Measurements from ENCODE around the gene TRIP12. TPM values are rescaled to one million over a fixed set of nuclear protein-coding genes. Genes with fewer than 3 reads are reported as not detected.
"Not testable (repeated sequence)": the region's sequence is repeated elsewhere in the genome, so short reads cannot be mapped to it uniquely, and the experiment has no call there.

The TRIP12 gene
- total and polyA plus RNA-seq, 2 donors from 2014 or later: 29.3 to 225 TPM

GRCh38 chr2:229765721-229766120, 156.1 kb downstream of the TRIP12 start:
- intact Hi-C loops (cut with DNase I): no loop called here
- Histone ChIP-seq H3K27ac (ENCODE audit: low read depth in 2 of 2, low read length in 2 of 2) (no peak overlapping the region), H3K9me3 (ENCODE audit: control insufficient read depth in 2 of 3, insufficient read depth in 1 of 3, low read length in 3 of 3) (no peaks in the 10 kb centered on the region), H3K36me3 (ENCODE audit: control insufficient read depth in 2 of 3, insufficient read depth in 3 of 3, low read length in 3 of 3) (peaks cover 10 to 51% (median 28%) of the 10 kb centered on the region in 3 donors), H3K9ac (ENCODE audit: low read length in 3 of 3) (no peak overlapping the region), H3K4me3 (ENCODE audit: low read length in 3 of 3) (no peak overlapping the region), H3K4me1 (ENCODE audit: control insufficient read depth in 2 of 3, insufficient read depth in 2 of 3, low read depth in 1 of 3, low read length in 3 of 3) (no peaks in the 10 kb centered on the region), H3K27me3 (ENCODE audit: control insufficient read depth, insufficient read depth, low read length) (no peaks in the 10 kb centered on the region)
- DNase-seq (peak in 2 of 5 donors; percentile 9 to 17), FAIRE-seq (no peak)
- TF ChIP-seq CTCF (IDR thresholded peaks at IDR 0.05; ENCODE audit: borderline replicate concordance, extremely low read depth, insufficient read depth): no peak

GRCh38 chr2:229761663-229762062, 160.1 kb downstream of the TRIP12 start:
- H3K27ac ChIP-seq (ENCODE audit: low read depth in 2 of 2, low read length in 2 of 2): no peak overlapping the region
- no peak for FAIRE-seq
- no peak for DNase-seq

GRCh38 chr2:229757462-229757861, 164.3 kb downstream of the TRIP12 start:
- H3K36me3 ChIP-seq (ENCODE audit: control insufficient read depth in 2 of 3, insufficient read depth in 3 of 3, low read length in 3 of 3); FAIRE-seq; H3K9me3 ChIP-seq (ENCODE audit: control insufficient read depth in 2 of 3, insufficient read depth in 1 of 3, low read length in 3 of 3); intact Hi-C loops (cut with DNase I); H3K27me3 ChIP-seq (ENCODE audit: control insufficient read depth, insufficient read depth, low read length); DNase-seq; H3K4me1 ChIP-seq (ENCODE audit: control insufficient read depth in 2 of 3, insufficient read depth in 2 of 3, low read depth in 1 of 3, low read length in 3 of 3); H3K4me3 ChIP-seq (ENCODE audit: low read length in 3 of 3); H3K27ac ChIP-seq (ENCODE audit: low read depth in 2 of 2, low read length in 2 of 2); H3K9ac ChIP-seq (ENCODE audit: low read length in 3 of 3): not testable (repeated sequence)

More at GRCh38 chr2:229761663-229762062, 160.1 kb downstream of the TRIP12 start:
- TF ChIP-seq CTCF (IDR thresholded peaks at IDR 0.05; ENCODE audit: borderline replicate concordance, extremely low read depth, insufficient read depth): no peak
- intact Hi-C loops (cut with DNase I): no loop called here
- no peak overlapping the region for H3K9ac ChIP-seq (ENCODE audit: low read length in 3 of 3)
- H3K36me3 ChIP-seq (ENCODE audit: control insufficient read depth in 2 of 3, insufficient read depth in 3 of 3, low read length in 3 of 3): peaks cover 4 to 22% (median 5%) of the 10 kb centered on the region in 3 donors
- H3K9me3 ChIP-seq (ENCODE audit: control insufficient read depth in 2 of 3, insufficient read depth in 1 of 3, low read length in 3 of 3): no peaks in the 10 kb centered on the region
- H3K4me3 ChIP-seq (ENCODE audit: low read length in 3 of 3): no peak overlapping the region
- H3K27me3 ChIP-seq (ENCODE audit: control insufficient read depth, insufficient read depth, low read length): no peaks in the 10 kb centered on the region
- H3K4me1 ChIP-seq (ENCODE audit: control insufficient read depth in 2 of 3, insufficient read depth in 2 of 3, low read depth in 1 of 3, low read length in 3 of 3): no peaks in the 10 kb centered on the region

- Histone ChIP-seq H3K27me3 (ENCODE audit: control insufficient read depth, insufficient read depth, low read length) (no peaks in the 10 kb centered on the region), H3K4me3 (ENCODE audit: low read length in 3 of 3) (no peak overlapping the region), H3K9me3 (ENCODE audit: control insufficient read depth in 2 of 3, insufficient read depth in 1 of 3, low read length in 3 of 3) (no peaks in the 10 kb centered on the region), H3K9ac (ENCODE audit: low read length in 3 of 3) (no peak overlapping the region), H3K36me3 (ENCODE audit: control insufficient read depth in 2 of 3, insufficient read depth in 3 of 3, low read length in 3 of 3) (no peaks in the 10 kb centered on the region), H3K27ac (ENCODE audit: low read depth in 2 of 2, low read length in 2 of 2) (no peak overlapping the region), H3K4me1 (ENCODE audit: control insufficient read depth in 2 of 3, insufficient read depth in 2 of 3, low read depth in 1 of 3, low read length in 3 of 3) (no peaks in the 10 kb centered on the region)
- FAIRE-seq: no peak
- DNase-seq: peak in 1 of 5 donors; percentile 6
- intact Hi-C loops (cut with DNase I): no loop called here
- no peak for TF ChIP-seq CTCF (IDR thresholded peaks at IDR 0.05; ENCODE audit: borderline replicate concordance, extremely low read depth, insufficient read depth)
Measured at GRCh38 chr2:229752970-229753729, 168.7 kb downstream of the TRIP12 start.

Measured in kidney (tissue), 14 donors.